BJ (cell line): Measurements from ENCODE around the gene GCLC. TPM values are rescaled to one million over a fixed set of nuclear protein-coding genes. Genes with fewer than 3 reads are reported as not detected.

Source experiments
- CTCF ChIA-PET: fragments of 350-600 bp; formaldehyde crosslinking; extraction: SDS; loops from one replicate; lab custom pipeline; 2021; ENCODE audit warnings: antibody characterized with exemption, inconsistent platforms; lab: Yijun Ruan, JAX
- POLR2A ChIA-PET: fragments of 300-600 bp; sonication (Branson Sonifier 250); formaldehyde crosslinking; extraction: SDS; loops from one replicate; lab custom pipeline; 2021; ENCODE audit warnings: antibody characterized with exemption; lab: Charles Lee
- DNase-seq: peaks from one replicate; pipeline ENCODE4 v3.0.0-alpha.2; 2011; ENCODE audit warnings: low read depth
- H3K27me3 ChIP-seq: 2 replicates; pipeline ENCODE4 v1.6.0; 2011; ENCODE audit warnings: low read length; ENCODE audit not compliant: control insufficient read depth, insufficient read depth
- H3K36me3 ChIP-seq: 2 replicates; pipeline ENCODE4 v1.5.1; 2011; ENCODE audit warnings: low read length; ENCODE audit not compliant: control insufficient read depth, insufficient read depth
- H3K4me3 ChIP-seq: 2 replicates; pipeline ENCODE4 v1.5.1; 2011; ENCODE audit warnings: low read depth, mild to moderate bottlenecking, control low read depth, low read length
- polyA plus RNA-seq: library from polyadenylated mRNA; depleted of rRNA; stranded (reverse); fragments of >200 nt; gene quantifications from 2 replicates; pipeline ENCODE4 v1.2.3, GENCODE V29; 2011
- TF ChIP-seq, protein P1 (sequence below): IDR thresholded peaks from 2 replicates; pipeline ENCODE4 v1.5.1; 2011; ENCODE audit warnings: low read depth, mild to moderate bottlenecking, control low read depth, inconsistent platforms, low read length, moderate library complexity; ENCODE audit not compliant: insufficient read depth

GCLC gene
- polyA plus RNA-seq, 1 experiment, result 8.4 TPM

GRCh38 chr6:53464927-53465460, 79.9 kb downstream of the GCLC start:
- H3K36me3 ChIP-seq, result no peaks in the 10 kb centered on the region
- CTCF ChIA-PET, result interaction anchor here (0.5 to 0.9 kb wide), 3 partner anchors 14 to 253 kb away, joined by 3 to 4 read pairs (median 3); no protein-coding TSS in a partner anchor
- TF ChIP-seq, protein P1, sequence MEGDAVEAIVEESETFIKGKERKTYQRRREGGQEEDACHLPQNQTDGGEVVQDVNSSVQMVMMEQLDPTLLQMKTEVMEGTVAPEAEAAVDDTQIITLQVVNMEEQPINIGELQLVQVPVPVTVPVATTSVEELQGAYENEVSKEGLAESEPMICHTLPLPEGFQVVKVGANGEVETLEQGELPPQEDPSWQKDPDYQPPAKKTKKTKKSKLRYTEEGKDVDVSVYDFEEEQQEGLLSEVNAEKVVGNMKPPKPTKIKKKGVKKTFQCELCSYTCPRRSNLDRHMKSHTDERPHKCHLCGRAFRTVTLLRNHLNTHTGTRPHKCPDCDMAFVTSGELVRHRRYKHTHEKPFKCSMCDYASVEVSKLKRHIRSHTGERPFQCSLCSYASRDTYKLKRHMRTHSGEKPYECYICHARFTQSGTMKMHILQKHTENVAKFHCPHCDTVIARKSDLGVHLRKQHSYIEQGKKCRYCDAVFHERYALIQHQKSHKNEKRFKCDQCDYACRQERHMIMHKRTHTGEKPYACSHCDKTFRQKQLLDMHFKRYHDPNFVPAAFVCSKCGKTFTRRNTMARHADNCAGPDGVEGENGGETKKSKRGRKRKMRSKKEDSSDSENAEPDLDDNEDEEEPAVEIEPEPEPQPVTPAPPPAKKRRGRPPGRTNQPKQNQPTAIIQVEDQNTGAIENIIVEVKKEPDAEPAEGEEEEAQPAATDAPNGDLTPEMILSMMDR, result no peak
- no peak for DNase-seq
- no peak overlapping the region for H3K4me3 ChIP-seq
- H3K27me3 ChIP-seq, result no peaks in the 10 kb centered on the region
- POLR2A ChIA-PET, result no interaction called here

DNA sequence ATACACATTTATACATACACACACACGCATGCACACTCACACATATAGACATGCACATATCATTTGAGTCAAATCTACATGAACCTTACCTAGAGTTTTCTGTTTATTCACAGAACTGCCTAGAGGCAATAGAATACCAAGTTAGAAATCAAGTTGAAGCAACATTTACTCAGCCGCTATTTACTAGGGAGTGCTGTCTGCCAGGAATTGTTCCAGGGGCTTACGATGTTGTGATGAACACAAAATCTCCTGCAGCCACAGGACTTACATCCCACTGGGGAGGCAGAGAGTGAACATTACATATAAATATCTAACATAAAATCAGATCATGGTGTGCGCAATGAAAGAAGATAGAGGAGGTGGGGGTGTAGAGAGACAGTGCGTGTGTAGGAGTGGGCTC, 80.4 kb downstream of the GCLC start:
- no peak for DNase-seq
- CTCF ChIA-PET, result interaction anchor here (0.7 kb wide), 1 partner anchor 253 kb away, joined by 3 read pairs; no protein-coding TSS in a partner anchor
- H3K4me3 ChIP-seq, result no peak overlapping the region
- TF ChIP-seq, protein P1, result no peak
- no peaks in the 10 kb centered on the region for H3K36me3 ChIP-seq
- POLR2A ChIA-PET, result no interaction called here
- H3K27me3 ChIP-seq, result no peaks in the 10 kb centered on the region

DNA sequence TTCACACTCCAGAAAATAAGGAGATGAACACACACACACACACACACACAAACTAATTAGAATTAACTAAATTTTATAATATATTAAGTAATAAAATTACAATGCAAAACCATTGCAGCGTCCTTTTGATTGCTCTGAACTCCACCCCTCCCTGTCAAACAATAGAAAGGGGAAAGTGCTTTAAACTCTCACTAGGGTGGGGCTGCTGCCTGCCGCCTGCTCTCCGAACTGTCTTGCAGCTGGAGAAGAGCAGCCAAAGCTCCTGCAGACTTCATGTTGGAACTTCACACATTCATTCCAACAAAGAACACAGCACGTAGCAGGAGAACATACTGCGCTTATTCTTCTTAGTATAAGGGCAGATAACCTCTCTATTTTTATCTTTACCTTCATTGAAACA, 83.2 kb downstream of the GCLC start:
- H3K4me3 ChIP-seq, result no peak overlapping the region
- TF ChIP-seq, protein P1, result no peak
- no peak for DNase-seq
- no peaks in the 10 kb centered on the region for H3K27me3 ChIP-seq
- H3K36me3 ChIP-seq, result no peaks in the 10 kb centered on the region
- ChIA-PET CTCF (interaction anchor here (1.5 to 2.5 kb wide), 2 partner anchors 22 to 23 kb away, joined by 4 to 6 read pairs; no protein-coding TSS in a partner anchor), POLR2A (no interaction called here)

DNA sequence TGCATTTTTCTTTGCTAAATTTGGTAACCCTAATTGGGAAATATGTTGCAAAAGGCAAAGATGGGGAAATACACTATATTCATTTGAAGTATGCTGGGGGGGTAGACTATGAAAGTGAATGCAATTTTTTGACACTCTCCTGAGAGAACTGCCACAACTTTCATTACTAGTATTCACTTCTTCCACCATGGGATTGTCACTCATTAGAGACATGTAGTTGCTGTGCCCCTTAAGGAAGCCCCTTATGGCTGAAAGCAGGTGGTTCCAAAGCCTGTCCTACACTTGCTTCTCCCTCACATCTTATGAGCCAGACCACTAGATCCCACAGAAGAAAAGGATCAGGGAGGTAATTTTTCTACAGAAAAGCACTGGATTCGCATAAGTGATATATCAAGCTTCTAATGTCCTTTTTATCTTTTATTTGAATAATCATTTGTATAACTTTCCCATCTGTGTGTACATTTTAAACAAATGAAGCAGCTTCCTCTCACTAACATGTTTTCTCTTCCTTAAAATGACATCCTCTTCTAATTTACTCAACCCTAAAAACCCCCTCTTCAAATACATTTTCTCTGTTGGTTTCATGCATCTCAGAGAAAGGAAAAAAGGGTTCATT, 83.8 kb downstream of the GCLC start:
- no peaks in the 10 kb centered on the region for H3K27me3 ChIP-seq
- TF ChIP-seq, protein P1, result no peak
- no peak for DNase-seq
- POLR2A ChIA-PET, result no interaction called here
- H3K4me3 ChIP-seq, result no peak overlapping the region
- CTCF ChIA-PET, result interaction anchor here (1.5 to 2.5 kb wide), 2 partner anchors 22 to 24 kb away, joined by 4 to 6 read pairs; no protein-coding TSS in a partner anchor
- no peaks in the 10 kb centered on the region for H3K36me3 ChIP-seq

DNA sequence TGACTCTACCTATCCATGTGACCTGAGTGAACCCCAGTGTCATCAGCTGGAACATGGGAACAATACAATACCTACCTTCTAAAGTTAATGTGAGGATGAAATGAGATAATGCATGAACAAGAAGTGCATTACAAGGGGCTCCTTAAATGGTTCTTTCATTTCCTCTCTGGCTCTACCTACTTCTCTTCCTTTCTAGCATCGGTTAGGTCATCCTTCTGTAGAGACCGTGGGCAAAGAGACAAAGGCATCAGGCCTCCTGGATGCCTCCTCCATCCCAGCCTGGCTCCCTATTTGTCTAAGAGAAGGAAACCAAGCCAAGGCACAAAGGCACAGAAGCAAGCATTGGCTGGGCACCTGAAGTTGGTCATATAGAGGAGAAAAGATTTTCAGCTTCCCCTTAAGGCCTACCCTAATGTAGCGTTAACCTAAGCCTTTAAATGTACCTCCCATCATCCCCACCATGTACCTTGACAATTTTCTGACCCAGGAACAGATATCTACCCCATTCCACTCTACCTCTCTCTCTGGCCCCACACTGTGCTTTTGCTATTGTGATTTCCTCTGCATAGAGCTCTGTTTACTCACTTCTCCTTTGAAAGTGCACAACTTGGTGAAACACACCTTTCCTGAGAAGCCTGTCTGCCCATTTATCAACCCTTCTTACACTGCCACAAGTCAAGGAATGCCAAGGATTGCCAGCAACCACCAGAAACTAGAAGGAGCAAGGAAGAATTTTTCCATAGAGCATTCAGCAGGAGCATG, 86.6 kb downstream of the GCLC start:
- POLR2A ChIA-PET, result no interaction called here
- Histone ChIP-seq H3K27me3 (no peaks in the 10 kb centered on the region), H3K4me3 (no peak overlapping the region), H3K36me3 (no peaks in the 10 kb centered on the region)
- CTCF ChIA-PET, result interaction anchor here (0.8 to 1.1 kb wide), 2 partner anchors 286 to 464 kb away, joined by 3 to 4 read pairs; no protein-coding TSS in a partner anchor
- TF ChIP-seq, protein P1, result no peak
- no peak for DNase-seq
